Thyroid gland (tissue), 4 donors: Measurements from ENCODE around the gene FGF19. TPM values are rescaled to one million over a fixed set of nuclear protein-coding genes. Genes with fewer than 3 reads are reported as not detected.

Source experiments
- DNase-seq, 2 donors: peaks; one replicate each; pipeline ENCODE4 v3.0.0-alpha.2; 2019
- H3K27ac ChIP-seq, 3 donors: fragments of 200-600 bp; sonication (generic); 1 replicate in 2 of 3; 2 replicates in 1 of 3; pipeline ENCODE4 v1.5.1; 2016 to 2019; ENCODE audit warnings: mild to moderate bottlenecking in 1 of 3, moderate library complexity in 1 of 3
- H3K27me3 ChIP-seq: fragments of 200-600 bp; sonication (generic); one replicate; pipeline ENCODE4 v1.5.1; 2019
- H3K36me3 ChIP-seq, 2 donors: fragments of 200-600 bp; sonication (generic); one replicate each; pipeline ENCODE4 v1.5.1; 2016 to 2019
- H3K4me1 ChIP-seq, 2 donors: fragments of 200-600 bp; sonication (generic); one replicate each; pipeline ENCODE4 v1.5.1; 2017 to 2019
- H3K4me3 ChIP-seq, 3 donors: fragments of 200-600 bp; sonication (generic); replicated peaks in 1 of 3; 1 replicate in 2 of 3; 2 replicates in 1 of 3; pipeline ENCODE4 v1.5.1; 2016; ENCODE audit warnings: mild to moderate bottlenecking in 1 of 3
- H3K9me3 ChIP-seq: fragments of 200-600 bp; sonication (generic); one replicate; pipeline ENCODE4 v1.5.1; 2017
- POLR2A ChIP-seq, 2 donors: fragments of 450-650 bp; IDR thresholded peaks; one replicate each; pipeline ENCODE4 v1.6.1; 2017; ENCODE audit warnings: antibody characterized with exemption in 2 of 2, mild to moderate bottlenecking in 2 of 2, moderate library complexity in 1 of 2
- WGBS, 2 donors: methylation state at CpG; one replicate each; pipeline ENCODE4 v1.1.5; 2017; 5-methylcytosine and 5-hydroxymethylcytosine counted together
- intact Hi-C: fragments of 100-400 bp; cut with DNase I; formaldehyde crosslinking; loops from one replicate; pipeline ENCODE4 v1.15.1; 2023
- total RNA-seq, 4 donors: library from RNA; depleted of rRNA; stranded (reverse); fragments of >200 nt; gene quantifications; one replicate each; pipeline ENCODE4 v1.2.3, GENCODE V29; 2016
- TF ChIP-seq, protein P1 (sequence below), 6 experiments: fragments of 200-600 bp in 3 of 6; fragments of 450-650 bp in 3 of 6; sonication (generic) in 3 of 6; IDR thresholded peaks; one replicate each; pipeline ENCODE4 v1.5.1; 2016 to 2019; ENCODE audit warnings: antibody characterized with exemption in 6 of 6, mild to moderate bottlenecking in 2 of 6, inconsistent platforms in 1 of 6, moderate library complexity in 1 of 6

Gene FGF19
- total RNA-seq, 4 donors from 2014 or later, result not detected

DNA sequence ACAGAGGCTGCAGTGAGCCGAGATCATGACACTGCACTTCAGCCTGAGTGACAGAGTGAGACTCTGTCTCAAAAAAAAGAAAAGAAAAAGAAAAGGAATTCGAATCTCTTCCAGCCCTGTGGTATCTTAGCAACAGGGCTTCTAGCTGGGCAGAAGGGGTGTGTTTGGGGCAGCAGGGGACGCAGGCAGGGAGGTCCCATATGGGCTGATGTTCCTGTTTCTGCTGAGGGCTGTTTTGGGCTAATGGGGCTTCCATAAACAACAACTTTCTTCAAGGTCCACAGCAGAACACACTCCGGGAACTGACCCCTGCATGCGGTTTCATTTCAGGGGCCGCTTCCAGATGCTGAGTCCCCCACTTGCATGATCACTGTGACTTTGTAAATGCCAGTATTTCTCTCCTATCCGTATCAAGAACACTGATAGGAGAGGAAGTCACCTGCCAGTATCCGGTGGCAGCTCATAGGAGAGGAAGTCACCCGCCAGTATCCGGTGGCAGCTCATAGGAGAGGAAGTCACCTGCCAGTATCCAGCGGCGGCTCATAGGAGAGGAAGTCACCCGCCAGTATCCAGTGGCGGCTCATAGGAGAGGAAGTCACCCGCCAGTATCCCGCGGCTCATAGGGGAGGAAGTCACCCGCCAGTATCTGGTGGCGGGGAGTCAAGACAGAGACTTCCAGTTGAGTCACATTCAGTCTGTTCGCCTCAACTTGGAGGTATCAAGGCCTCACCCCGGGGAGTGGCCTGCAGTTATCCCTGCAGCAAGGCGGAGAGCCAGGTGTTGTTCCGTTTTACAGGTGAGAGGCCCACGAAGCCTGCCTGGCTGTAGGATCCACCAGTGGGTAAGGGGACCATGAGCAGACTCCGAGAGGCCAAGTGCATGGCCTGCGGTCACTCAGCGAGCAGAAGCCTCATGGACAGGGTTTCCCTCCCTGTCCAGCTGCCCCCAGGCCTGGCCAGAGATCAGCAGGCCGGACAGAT lies 8.3 kb upstream of the FGF19 start:
- Histone ChIP-seq H3K27me3 (no peaks in the 10 kb centered on the region), H3K4me3 (no peak overlapping the region), H3K27ac (no peak overlapping the region), H3K9me3 (no peaks in the 10 kb centered on the region), H3K4me1 (no peaks in the 10 kb centered on the region), H3K36me3 (no peaks in the 10 kb centered on the region)
- intact Hi-C loops, result no loop called here
- DNase-seq, result no peak
- no peak for TF ChIP-seq POLR2A (IDR thresholded peaks at IDR 0.05)
- TF ChIP-seq, protein P1, sequence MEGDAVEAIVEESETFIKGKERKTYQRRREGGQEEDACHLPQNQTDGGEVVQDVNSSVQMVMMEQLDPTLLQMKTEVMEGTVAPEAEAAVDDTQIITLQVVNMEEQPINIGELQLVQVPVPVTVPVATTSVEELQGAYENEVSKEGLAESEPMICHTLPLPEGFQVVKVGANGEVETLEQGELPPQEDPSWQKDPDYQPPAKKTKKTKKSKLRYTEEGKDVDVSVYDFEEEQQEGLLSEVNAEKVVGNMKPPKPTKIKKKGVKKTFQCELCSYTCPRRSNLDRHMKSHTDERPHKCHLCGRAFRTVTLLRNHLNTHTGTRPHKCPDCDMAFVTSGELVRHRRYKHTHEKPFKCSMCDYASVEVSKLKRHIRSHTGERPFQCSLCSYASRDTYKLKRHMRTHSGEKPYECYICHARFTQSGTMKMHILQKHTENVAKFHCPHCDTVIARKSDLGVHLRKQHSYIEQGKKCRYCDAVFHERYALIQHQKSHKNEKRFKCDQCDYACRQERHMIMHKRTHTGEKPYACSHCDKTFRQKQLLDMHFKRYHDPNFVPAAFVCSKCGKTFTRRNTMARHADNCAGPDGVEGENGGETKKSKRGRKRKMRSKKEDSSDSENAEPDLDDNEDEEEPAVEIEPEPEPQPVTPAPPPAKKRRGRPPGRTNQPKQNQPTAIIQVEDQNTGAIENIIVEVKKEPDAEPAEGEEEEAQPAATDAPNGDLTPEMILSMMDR (IDR thresholded peaks at IDR 0.05), result no peak
- WGBS, 2 donors, result 72 to 76% methylated on average over 21 to 22 of the region's 28 CpGs

DNA sequence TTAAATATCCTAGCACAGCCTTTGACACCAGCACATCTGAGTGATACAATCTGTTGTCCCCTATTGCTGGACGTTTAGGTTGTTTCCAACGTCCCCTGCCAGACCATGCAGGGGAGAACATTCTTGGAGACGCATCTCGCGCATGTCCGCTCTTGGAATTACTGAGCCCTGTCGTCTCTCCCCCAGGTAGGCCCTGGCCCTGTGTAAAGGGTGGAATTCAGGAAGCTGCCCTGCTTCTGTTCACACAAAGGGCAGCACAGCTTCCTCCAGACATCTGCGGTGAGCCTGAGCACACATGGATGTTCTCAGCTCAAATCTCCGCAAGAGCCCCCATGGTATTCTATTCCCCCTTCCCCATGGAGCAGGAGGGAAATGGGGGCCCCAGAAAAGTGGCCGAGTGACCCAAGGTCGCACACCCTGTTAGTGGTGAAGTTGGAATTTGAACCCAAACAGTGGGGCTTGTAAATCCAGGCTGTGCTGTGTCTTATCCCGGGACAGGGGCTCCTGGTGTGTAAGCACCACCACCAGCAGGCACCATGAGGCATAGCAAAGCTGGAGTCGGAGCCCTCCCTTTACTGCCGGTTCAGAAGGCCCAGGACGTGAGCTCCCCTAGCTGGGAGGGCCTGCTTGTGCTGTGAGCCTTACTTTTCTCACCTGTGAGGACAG lies 5.0 kb upstream of the FGF19 start:
- TF ChIP-seq, protein P1 (IDR thresholded peaks at IDR 0.05), result no peak
- no peak for TF ChIP-seq POLR2A (IDR thresholded peaks at IDR 0.05)
- Histone ChIP-seq H3K4me1 (peaks cover 9 to 10% of the 10 kb centered on the region in 2 donors), H3K27me3 (peaks cover 11% of the 10 kb centered on the region), H3K4me3 (no peak overlapping the region), H3K36me3 (no peaks in the 10 kb centered on the region), H3K9me3 (no peaks in the 10 kb centered on the region), H3K27ac (no peak overlapping the region)
- 72 to 78% methylated on average over 15 of the region's 15 CpGs for WGBS, 2 donors
- no peak for DNase-seq
- intact Hi-C loops, result no loop called here

DNA sequence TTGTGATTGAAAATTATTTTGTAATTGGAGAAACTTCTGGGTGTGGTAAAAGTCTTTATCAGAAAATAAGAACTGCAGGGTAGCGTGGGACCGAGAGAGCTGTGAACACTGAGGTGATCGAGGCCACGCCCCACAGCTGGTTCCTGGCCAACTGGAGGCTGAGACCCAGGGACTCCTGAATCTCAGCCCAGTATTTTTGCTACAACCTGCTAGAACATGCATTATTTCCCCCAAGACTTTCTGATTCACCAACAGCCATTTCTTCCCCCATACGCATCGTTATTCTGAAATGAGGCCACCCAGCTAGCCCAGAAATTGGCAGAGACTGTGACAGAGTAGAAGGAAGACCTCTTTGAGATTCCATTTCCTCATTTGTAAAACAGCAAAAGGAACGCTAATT lies 3.4 kb upstream of the FGF19 start:
- peaks cover 9 to 18% of the 10 kb centered on the region in 2 donors for H3K4me1 ChIP-seq
- no peaks in the 10 kb centered on the region for H3K9me3 ChIP-seq
- H3K27ac ChIP-seq, result no peak overlapping the region
- no peak overlapping the region for H3K4me3 ChIP-seq
- no peaks in the 10 kb centered on the region for H3K36me3 ChIP-seq
- DNase-seq, result no peak
- intact Hi-C loops, result no loop called here
- TF ChIP-seq POLR2A (IDR thresholded peaks at IDR 0.05), result no peak
- TF ChIP-seq, protein P1 (IDR thresholded peaks at IDR 0.05), result no peak
- 46 to 56% methylated on average over 7 of the region's 7 CpGs for WGBS, 2 donors
- H3K27me3 ChIP-seq, result peaks cover 25% of the 10 kb centered on the region

DNA sequence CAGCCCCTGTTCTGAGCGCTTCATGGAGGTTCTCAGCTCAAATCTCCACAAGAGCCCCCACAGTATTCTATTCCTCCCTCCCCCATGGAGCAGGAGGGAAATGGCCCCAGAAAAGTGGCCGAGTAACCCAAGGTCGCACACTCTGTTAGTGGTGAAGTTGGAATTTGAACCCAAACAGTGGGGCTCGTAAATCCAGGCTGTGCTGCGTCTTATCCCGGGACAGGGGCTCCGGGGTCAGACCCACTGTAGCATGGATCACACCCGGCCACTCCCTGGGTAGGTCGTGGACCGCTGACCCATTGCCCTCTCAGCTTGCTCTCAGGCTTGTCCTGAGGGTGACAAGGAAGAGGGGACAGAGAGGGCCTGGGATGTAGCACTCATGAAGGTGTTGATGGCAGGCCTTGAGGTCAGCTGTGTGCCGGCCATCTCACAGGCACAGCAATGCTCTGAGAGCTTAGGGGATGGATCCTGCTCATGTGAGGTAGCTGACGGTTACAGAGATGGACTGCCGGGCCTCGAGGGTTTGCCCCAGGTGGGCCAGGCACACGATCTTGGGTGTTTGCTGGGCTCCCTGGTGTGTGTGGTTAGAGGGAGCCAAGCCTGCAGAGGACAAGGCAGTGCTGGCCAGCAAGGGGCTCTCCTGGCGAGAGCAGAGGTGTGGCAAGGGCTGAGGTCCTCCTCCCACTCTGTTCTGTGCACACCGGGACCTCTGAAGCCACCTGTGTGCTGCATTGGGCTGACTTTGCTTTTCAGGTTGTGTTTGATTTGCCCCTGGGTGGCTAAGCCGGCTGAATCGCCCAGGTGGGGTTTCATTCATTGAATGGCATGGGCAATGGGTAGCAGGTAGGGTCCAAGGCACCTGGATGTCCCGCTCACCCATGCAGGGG lies 2.3 kb upstream of the FGF19 start:
- H3K36me3 ChIP-seq, result no peaks in the 10 kb centered on the region
- H3K4me1 ChIP-seq, result peaks cover 9 to 18% of the 10 kb centered on the region in 2 donors
- TF ChIP-seq POLR2A (IDR thresholded peaks at IDR 0.05), result no peak
- TF ChIP-seq, protein P1 (IDR thresholded peaks at IDR 0.05), result no peak
- no peaks in the 10 kb centered on the region for H3K9me3 ChIP-seq
- intact Hi-C loops, result no loop called here
- no peak overlapping the region for H3K4me3 ChIP-seq
- peaks cover 28% of the 10 kb centered on the region for H3K27me3 ChIP-seq
- H3K27ac ChIP-seq, result no peak overlapping the region
- 57 to 59% methylated on average over 13 to 14 of the region's 20 CpGs for WGBS, 2 donors
- DNase-seq, result no peak
